Activated CD4-positive, alpha-beta T cell treated with anti-CD3 and anti-CD28 coated beads, Interleukin-2, amount 50 U/mL, for 48 hours (primary cell): Measurements from ENCODE around the gene FASTKD1.
"Not testable (repeated sequence)": the region's sequence is repeated elsewhere in the genome, so short reads cannot be mapped to it uniquely, and the experiment has no call there.

ENCODE experiments used
- DNase-seq, 2 experiments: peaks; one replicate each; pipeline ENCODE4 v3.0.0-alpha.2; 2020

FASTKD1 gene, protein sequence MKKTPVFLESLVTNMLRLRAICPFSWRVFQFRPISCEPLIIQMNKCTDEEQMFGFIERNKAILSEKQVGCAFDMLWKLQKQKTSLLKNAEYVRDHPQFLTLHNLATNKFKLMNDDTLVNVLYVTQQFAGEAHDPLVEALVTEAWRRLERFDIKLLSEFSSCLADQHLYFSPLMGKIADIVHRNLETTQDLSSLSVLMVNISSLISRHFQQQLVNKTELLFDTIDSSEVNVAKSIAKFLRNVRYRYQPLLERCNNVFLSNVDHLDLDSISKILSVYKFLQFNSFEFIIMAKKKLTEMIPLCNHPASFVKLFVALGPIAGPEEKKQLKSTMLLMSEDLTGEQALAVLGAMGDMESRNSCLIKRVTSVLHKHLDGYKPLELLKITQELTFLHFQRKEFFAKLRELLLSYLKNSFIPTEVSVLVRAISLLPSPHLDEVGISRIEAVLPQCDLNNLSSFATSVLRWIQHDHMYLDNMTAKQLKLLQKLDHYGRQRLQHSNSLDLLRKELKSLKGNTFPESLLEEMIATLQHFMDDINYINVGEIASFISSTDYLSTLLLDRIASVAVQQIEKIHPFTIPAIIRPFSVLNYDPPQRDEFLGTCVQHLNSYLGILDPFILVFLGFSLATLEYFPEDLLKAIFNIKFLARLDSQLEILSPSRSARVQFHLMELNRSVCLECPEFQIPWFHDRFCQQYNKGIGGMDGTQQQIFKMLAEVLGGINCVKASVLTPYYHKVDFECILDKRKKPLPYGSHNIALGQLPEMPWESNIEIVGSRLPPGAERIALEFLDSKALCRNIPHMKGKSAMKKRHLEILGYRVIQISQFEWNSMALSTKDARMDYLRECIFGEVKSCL

GRCh38 chr2:169573160-169573973 lies at the start of gene FASTKD1:
Gene FASTKD1 (minus strand): TSS chr2:169573865. CDS start chr2:169572029, 1,836 bp downstream.
- DNase-seq, result peak; percentile 90 to 92

- no peak for DNase-seq
These were observed 49.6 kb upstream of the FASTKD1 start for GRCh38 chr2:169623235-169623634.

DNA sequence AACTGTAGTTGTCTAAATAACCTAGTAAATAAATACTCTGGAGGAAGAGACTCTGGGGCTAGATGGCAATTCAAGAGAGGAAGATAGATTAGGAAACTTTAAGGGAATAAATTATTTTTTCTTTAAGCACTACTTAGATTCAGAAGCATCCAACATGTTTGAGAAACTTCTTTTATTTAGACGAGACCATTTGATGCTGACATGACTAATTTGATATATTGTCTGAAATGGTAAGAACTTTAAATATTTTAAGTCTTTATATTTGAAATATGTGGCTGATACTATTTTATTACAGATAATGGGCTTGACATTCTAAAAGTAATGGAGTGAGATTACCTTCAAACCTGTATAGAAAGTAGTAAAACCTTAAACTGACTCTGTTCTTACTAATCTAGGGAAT lies 46.8 kb upstream of the FASTKD1 start:
- DNase-seq, result no peak

DNA sequence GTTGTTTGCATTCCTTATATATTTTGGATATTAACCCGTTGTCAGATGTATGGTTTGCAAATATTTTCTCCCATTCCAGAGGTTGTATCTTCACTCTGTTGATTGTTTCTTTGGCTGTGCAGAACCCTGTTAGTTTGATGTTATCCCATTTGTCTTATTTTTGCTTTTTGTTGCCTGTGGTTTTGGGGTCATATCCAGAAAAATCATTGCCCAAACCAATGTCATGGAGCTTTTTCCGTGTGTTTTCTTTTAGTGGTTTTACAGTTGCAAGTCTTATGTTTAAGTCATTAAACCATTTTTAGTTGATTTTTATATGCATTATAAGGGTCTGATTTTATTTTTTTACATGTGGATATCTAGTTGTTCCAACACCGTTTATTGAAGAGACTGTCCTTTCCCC lies 46.3 kb upstream of the FASTKD1 start:
- DNase-seq, result no peak

GRCh38 chr2:169615982-169616381 lies 42.3 kb upstream of the FASTKD1 start:
- not testable (repeated sequence) for DNase-seq

- no peak for DNase-seq
These were observed 40.2 kb upstream of the FASTKD1 start for GRCh38 chr2:169613876-169614275.

- no peak for DNase-seq
These were observed 35.6 kb upstream of the FASTKD1 start for GRCh38 chr2:169609264-169609663.

DNA sequence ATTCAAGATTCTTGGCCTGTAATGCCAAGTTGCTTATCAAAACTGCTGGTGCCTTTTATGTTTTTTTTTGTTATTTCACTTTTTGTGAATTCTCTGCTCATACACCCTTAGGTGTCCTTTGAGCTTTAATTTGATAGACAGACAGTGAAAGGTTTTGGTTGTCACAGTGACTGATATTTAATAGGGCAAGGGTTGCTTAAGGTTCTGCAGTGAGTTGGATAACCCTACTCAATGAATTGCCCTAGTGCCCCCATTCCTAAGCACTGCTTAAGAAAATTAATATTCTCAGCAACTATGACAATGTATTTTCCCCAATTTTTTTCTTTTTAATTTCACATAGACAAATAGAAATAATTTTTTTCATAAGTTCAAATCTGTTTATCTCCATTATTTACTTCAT lies 25.9 kb upstream of the FASTKD1 start:
- no peak for DNase-seq

DNA sequence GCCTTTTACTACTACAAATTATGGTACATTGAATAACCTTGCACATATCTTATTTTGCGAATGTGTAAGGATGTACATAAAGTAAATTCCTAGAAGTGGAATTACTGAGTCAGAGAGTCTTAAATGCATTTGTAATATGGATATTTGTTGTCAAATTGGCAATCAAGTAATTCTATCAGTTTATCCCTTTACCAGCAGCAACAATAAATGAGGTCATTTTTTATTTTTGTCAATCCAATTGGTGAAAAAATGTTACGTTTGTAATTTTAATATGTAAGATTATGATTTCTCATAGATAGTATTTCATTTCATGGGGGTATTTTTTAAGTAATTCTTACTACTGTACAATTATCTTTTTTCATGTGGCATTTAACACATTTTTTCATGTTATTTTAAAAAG lies 25.3 kb upstream of the FASTKD1 start:
- no peak for DNase-seq

DNA sequence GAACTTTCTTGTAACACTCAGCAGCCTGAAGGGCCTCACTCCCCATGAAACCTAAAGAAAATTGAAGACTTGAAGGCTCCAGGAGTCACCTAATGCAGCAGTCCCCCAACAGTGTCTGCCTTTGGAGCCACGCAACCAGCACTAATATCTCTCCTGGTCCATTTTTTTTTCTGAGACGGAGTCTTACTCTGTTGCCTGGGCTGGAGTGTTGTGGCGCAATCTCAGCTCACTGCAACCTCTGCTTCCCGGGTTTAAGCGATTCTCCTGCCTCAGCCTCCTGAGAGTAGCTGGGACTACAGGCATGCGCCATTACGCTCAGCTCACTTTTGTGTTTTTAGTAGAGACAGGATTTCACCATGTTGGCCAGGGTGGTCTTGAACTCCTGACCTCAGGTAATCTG lies 22.9 kb upstream of the FASTKD1 start:
- not testable (repeated sequence) for DNase-seq

- DNase-seq, result no peak
These were observed 17.1 kb upstream of the FASTKD1 start for GRCh38 chr2:169590804-169591203.

DNA sequence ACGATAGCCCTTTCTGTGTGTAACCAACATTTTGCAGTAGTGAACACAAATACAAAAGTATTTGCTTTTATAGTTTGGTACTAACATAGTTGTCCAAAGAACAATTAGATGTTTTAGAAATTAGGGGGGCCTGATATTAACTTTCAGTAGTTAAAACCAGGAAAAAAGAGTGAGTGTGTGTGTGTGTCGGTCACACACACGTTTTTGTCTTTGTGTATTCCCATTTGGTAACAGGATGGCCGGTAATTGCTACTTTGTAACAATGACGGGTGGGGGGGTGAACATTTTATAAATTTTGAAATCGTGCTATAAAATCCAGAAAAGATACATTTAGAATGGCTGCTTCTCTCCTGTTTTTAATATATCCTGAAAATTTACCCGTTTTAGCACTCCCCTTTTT lies 12.0 kb upstream of the FASTKD1 start:
- no peak for DNase-seq

DNA sequence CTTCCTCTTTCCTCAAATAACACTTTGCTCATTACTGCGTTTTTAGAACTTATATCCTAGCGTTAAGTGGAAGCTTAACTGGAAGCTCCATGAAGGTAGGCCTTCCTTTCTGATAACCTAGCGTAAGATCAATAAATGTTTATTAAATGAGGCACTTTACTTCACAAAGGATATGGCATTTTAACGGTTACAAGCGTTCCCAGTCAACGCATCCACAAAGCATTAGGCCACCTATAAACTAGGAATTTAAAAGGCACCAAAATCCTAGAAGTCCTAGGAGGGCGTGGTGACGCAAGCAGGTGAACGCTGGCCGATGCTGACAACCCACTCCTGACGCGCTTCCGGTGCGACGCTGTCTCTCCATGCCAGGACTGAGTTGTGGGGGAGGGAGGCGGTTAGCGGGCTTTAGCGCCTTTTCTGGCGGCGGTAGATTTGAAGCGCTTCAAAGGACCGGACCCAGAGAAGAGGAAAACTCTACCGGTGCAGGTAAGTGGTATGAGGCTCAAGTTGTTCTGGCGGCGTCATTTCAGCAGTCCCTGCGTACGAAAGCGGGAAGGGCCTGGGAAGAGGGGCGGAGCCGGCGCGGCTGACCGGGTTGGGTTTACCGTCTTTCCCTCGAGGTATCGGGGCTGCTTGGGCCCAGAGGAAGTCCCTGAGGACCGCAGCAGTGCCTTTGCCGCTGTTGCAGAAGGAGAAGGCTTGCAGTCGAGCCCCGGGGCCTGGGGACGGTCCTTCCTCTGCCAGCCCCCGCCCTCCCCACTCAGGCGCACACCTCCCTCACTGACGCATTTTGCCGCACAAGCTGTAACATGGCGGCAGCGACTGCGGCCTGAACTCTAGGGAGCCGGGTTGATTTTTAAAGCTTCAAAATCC lies 10.6 kb upstream of the FASTKD1 start, which contains the start of gene PPIG:
Gene PPIG (plus strand): TSS at position 347 of the 873 bp plus-strand sequence. CDS start 19,691 bp downstream, outside the sequence.
- peak; percentile 86 to 89 for DNase-seq

DNA sequence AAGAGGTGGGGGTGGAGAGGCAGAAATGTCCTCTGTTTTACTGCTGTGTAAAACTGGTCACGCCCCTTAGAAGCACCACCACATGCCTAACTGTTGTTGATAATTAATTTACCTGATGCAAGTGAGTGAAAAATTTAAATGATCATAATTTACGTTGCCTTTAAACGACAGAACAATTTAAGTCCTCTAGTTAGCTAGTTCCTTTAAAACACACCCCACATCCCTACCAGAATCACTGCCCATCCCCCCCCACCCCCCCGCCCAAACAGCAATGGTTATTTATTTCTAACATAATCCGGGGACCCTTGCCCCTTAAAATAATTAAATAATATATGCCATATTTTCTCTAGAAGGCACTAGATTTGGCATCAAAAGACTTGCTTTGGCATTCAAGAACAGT lies 9.9 kb upstream of the FASTKD1 start:
- no peak for DNase-seq

GRCh38 chr2:169582552-169583266 lies 9.0 kb upstream of the FASTKD1 start:
- DNase-seq, result not testable (repeated sequence)

DNA sequence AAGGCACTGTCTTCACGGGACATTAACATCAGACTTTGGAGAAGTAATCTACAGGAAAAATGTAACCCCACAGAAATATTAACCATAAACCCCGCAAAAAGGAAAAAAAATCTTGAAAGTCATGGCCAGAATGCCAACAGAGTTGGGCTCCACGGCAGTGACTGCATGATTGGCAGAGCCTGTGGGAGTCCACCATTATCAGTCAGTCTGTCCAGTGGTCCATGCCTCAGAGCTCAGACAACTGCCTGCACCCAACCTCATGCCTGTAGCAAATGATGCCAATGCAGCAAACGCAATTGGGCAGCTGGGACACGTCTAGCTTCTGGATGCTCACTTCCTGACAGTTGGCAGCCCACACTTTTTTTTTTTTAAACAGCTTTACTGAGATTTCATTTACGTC lies 5.4 kb upstream of the FASTKD1 start:
- no peak for DNase-seq

DNA sequence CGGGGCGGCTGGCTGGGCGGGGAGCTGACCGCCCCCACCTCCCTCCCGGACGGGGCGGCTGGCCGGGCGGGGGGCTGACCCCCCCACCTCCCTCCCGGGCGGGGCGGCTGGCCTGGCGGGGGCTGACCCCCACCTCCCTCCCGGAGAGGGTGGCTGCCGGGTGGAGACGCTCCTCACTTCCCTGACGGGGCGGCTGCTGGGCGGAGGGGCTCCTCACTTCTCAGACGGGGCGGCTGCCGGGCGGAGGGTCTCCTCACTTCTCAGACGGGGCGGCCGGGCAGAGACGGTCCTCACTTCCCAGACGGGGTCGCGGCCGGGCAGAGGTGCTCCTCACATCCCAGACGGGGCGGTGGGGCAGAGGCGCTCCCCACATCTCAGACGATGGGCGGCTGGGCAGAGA lies 1.6 kb upstream of the FASTKD1 start:
- not testable (repeated sequence) for DNase-seq

DNA sequence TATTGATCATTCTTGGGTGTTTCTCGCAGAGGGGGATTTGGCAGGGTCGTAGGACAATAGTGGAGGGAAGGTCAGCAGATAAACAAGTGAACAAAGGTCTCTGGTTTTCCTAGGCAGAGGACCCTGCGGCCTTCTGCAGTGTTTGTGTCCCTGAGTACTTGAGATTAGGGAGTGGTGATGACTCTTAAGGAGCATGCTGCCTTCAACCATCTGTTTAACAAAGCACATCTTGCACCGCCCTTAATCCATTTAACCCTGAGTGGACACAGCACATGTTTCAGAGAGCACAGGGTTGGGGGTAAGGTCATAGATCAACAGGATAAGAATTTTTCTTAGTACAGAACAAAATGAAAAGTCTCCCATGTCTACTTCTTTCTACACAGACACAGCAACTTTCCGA lies 874 bp upstream of the FASTKD1 start:
- not testable (repeated sequence) for DNase-seq

- DNase-seq, result no peak
These were observed 272 bp upstream of the FASTKD1 start for GRCh38 chr2:169573974-169574299.

DNA sequence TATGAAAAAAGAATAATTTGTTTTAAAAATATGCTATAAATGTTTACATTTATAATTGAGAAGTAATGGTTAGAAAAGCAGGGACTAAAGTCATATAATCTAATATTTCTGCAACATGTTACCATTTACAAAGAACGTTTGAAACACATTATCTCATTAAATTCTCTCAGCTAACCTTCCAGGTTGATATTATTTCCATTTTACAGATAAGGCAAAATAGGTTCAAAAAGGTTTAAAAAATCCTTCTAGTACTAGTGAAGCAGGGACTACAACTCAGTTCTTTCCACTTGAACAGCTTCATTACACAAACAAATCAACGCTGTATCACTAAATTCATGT lies 875 bp downstream of the FASTKD1 start:
- no peak for DNase-seq

- DNase-seq, result no peak
These were observed 1.5 kb downstream of the FASTKD1 start for GRCh38 chr2:169572189-169572588.

- DNase-seq, result no peak
These were observed 2.1 kb downstream of the FASTKD1 start for GRCh38 chr2:169571571-169571970.
